ENCODE results near the gene SYT13. TPM values are rescaled to one million over a fixed set of nuclear protein-coding genes. Genes with fewer than 3 reads are reported as not detected.

The SYT13 gene
- total RNA-seq, 6 experiments from 2014 or later: 0.12 to 0.63 (median 0.44) TPM; not detected in 1

GRCh38 chr11:45233121-45233803, 52.9 kb downstream of the SYT13 start:
- intact Hi-C loops (cut with DNase I): no loop called here
- Histone ChIP-seq H3K27me3 (no peaks in the 10 kb centered on the region), H3K9me3 (no peaks in the 10 kb centered on the region), H3K27ac (no peak overlapping the region), H3K4me3 (no peak overlapping the region), H3K4me1 (no peaks in the 10 kb centered on the region), H3K36me3 (no peaks in the 10 kb centered on the region)
- no peak for TF ChIP-seq POLR2A (IDR thresholded peaks at IDR 0.05)
- TF ChIP-seq, protein P1, sequence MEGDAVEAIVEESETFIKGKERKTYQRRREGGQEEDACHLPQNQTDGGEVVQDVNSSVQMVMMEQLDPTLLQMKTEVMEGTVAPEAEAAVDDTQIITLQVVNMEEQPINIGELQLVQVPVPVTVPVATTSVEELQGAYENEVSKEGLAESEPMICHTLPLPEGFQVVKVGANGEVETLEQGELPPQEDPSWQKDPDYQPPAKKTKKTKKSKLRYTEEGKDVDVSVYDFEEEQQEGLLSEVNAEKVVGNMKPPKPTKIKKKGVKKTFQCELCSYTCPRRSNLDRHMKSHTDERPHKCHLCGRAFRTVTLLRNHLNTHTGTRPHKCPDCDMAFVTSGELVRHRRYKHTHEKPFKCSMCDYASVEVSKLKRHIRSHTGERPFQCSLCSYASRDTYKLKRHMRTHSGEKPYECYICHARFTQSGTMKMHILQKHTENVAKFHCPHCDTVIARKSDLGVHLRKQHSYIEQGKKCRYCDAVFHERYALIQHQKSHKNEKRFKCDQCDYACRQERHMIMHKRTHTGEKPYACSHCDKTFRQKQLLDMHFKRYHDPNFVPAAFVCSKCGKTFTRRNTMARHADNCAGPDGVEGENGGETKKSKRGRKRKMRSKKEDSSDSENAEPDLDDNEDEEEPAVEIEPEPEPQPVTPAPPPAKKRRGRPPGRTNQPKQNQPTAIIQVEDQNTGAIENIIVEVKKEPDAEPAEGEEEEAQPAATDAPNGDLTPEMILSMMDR (IDR thresholded peaks at IDR 0.05): peak; percentile 57 to 83 (median 78)
- 84% methylated on average over 6 of the region's 17 CpGs for WGBS (ENCODE audit: insufficient coverage, low coverage, low lambda C conversion rate, missing lambda C conversion rate)
- ATAC-seq (peak; percentile 81 to 91 (median 84)), DNase-seq (peak; percentile 56 to 72 (median 68))

DNA sequence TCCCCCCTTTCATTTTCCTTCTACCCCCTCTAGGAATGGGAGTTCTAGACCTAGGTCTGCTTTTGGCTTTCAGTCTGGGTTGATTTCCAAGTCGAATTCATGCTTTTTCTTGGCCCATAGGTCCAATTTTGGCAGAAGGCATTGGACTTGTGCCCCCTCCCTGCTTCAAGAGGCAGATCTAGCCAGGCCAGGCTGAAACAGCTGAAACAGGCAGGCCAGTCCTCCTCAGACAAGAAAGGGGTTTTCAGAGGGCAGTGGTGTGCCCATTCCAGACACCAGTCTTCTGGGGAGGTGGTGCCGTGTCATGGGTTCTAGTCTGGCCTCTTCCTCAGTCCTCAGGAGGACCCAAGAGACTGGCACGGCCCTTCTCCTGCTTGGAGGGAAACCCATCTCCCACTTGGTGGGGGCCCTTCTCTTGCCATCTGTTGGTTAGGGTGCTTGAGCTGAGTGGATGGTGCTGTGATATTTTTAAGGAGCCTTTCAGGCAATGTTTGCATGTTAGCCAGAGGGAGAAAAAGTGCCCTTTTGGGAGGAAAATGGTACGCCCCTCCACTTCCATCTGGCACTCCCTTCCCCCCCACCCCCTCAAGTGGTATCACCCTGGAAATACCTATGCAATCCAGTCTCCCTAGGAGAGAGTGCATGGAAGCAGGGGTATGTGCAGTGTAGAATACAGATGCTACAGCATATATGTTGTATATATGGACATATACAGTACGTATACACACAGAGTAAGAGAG, 53.6 kb downstream of the SYT13 start:
- Histone ChIP-seq H3K9me3 (no peaks in the 10 kb centered on the region), H3K36me3 (no peaks in the 10 kb centered on the region), H3K27me3 (no peaks in the 10 kb centered on the region), H3K4me3 (no peak overlapping the region), H3K4me1 (no peaks in the 10 kb centered on the region), H3K27ac (no peak overlapping the region)
- WGBS (ENCODE audit: insufficient coverage, low coverage, low lambda C conversion rate, missing lambda C conversion rate): 62% methylated on average over 2 of the region's 5 CpGs
- DNase-seq: no peak
- TF ChIP-seq, protein P1 (IDR thresholded peaks at IDR 0.05): no peak
- TF ChIP-seq POLR2A (IDR thresholded peaks at IDR 0.05): no peak
- intact Hi-C loops (cut with DNase I): no loop called here
- ATAC-seq: no peak

- Histone ChIP-seq H3K27me3 (no peaks in the 10 kb centered on the region), H3K27ac (no peak overlapping the region), H3K9me3 (no peaks in the 10 kb centered on the region), H3K4me3 (no peak overlapping the region), H3K4me1 (no peaks in the 10 kb centered on the region), H3K36me3 (no peaks in the 10 kb centered on the region)
- 85% methylated on average over 5 of the region's 5 CpGs for WGBS (ENCODE audit: insufficient coverage, low coverage, low lambda C conversion rate, missing lambda C conversion rate)
- TF ChIP-seq, protein P1 (IDR thresholded peaks at IDR 0.05): no peak
- no peak for TF ChIP-seq POLR2A (IDR thresholded peaks at IDR 0.05)
- intact Hi-C loops (cut with DNase I): no loop called here
- ATAC-seq (no peak), DNase-seq (no peak)
Measured at GRCh38 chr11:45229401-45230020, 56.6 kb downstream of the SYT13 start.

- Histone ChIP-seq H3K4me1 (no peaks in the 10 kb centered on the region), H3K9me3 (no peaks in the 10 kb centered on the region), H3K27me3 (no peaks in the 10 kb centered on the region), H3K27ac (no peak overlapping the region), H3K4me3 (no peak overlapping the region), H3K36me3 (no peaks in the 10 kb centered on the region)
- 95% methylated on average over 6 of the region's 19 CpGs for WGBS (ENCODE audit: insufficient coverage, low coverage, low lambda C conversion rate, missing lambda C conversion rate)
- no peak for ATAC-seq
- intact Hi-C loops (cut with DNase I): no loop called here
- DNase-seq: no peak
- no peak for TF ChIP-seq POLR2A (IDR thresholded peaks at IDR 0.05)
- TF ChIP-seq, protein P1 (IDR thresholded peaks at IDR 0.05): no peak
Measured at GRCh38 chr11:45227836-45228235, 58.3 kb downstream of the SYT13 start.
